Measurements from ENCODE around the gene PROKR1.

PROKR1 gene

DNA sequence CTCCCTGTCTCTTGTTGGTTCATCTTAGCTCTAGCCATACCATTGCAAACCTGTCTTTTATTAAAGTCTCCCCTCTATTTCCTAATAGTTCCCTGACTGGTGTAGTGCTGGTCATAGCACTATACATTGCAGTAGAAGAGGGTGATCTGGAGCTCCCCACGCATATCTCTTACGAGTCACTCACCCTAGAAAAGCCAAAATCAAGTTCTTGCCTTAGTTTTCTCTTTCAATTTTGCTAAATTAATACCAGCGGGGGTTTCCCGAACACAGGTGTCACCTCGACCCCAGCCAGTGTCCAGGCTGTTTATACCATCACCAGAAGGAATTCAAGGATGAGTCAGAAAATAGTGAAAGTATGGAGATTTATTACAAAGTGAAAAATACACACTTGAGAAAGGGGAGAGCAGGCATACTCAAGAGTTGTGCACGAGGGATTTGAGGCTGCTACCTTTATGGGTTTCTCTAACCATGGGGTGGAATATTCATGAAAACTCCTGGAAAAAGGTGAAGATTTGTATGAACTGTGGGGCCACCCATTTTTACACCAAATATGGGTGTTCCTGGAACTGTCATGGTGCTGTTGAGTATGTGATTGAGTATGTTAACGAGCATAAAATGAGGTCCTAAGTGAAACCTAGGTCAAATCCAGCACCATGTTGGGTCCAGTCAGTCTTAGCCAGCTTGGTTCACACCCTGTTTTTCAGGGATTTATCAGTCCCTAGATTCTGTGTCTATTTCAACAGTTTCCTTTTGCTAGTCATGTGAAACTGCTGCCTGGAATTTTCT lies 20.2 kb downstream of the PROKR1 start:
- no peak overlapping the region for H3K4me2 ChIP-seq

DNA sequence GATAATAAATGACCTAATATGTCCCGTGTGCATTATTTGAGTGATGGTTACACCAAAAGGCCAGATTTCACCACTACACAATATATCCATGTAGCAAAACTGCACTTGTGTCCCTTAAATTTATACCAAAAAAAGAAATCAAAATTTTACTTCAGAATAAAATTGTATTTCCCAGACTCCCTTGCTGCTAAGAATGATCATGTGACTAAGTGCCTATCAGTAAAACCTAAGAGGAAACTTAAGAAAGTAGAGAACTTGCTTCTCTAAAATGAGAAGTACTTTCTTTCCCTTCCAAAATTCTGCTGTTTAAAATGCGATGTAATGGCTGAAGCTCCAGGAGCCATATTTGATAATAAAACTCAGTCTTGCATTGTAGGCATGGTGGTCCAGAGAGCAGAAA lies 24.0 kb downstream of the PROKR1 start:
- Histone ChIP-seq H2AFZ (ENCODE audit: low read depth) (no peak overlapping the region), H3K79me2 (ENCODE audit: insufficient read depth, low read depth) (no peaks in the 10 kb centered on the region), H3K4me1 (ENCODE audit: low read depth, poor library complexity, severe bottlenecking) (no peaks in the 10 kb centered on the region), H3K9ac (no peak overlapping the region), H4K20me1 (ENCODE audit: insufficient read depth) (no peaks in the 10 kb centered on the region), H3K27me3 (ENCODE audit: insufficient read depth, low read depth) (no peaks in the 10 kb centered on the region), H3K4me3 (IDR thresholded peaks at IDR 0.05; ENCODE audit: insufficient read depth, low read depth, low read length) (no peak overlapping the region), H3K36me3 (ENCODE audit: insufficient read depth) (no peaks in the 10 kb centered on the region), H3K27ac (no peak overlapping the region), H3K4me2 (no peak overlapping the region)
- TF ChIP-seq, protein P1, sequence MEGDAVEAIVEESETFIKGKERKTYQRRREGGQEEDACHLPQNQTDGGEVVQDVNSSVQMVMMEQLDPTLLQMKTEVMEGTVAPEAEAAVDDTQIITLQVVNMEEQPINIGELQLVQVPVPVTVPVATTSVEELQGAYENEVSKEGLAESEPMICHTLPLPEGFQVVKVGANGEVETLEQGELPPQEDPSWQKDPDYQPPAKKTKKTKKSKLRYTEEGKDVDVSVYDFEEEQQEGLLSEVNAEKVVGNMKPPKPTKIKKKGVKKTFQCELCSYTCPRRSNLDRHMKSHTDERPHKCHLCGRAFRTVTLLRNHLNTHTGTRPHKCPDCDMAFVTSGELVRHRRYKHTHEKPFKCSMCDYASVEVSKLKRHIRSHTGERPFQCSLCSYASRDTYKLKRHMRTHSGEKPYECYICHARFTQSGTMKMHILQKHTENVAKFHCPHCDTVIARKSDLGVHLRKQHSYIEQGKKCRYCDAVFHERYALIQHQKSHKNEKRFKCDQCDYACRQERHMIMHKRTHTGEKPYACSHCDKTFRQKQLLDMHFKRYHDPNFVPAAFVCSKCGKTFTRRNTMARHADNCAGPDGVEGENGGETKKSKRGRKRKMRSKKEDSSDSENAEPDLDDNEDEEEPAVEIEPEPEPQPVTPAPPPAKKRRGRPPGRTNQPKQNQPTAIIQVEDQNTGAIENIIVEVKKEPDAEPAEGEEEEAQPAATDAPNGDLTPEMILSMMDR (conservative IDR thresholded peaks at IDR 0.05; ENCODE audit: low read depth, low read length): no peak

More for the DNA sequence above, 20.2 kb downstream of the PROKR1 start:
- H3K4me1 ChIP-seq (ENCODE audit: low read depth, poor library complexity, severe bottlenecking): no peaks in the 10 kb centered on the region
- no peak overlapping the region for H2AFZ ChIP-seq (ENCODE audit: low read depth)
- H3K79me2 ChIP-seq (ENCODE audit: insufficient read depth, low read depth): no peaks in the 10 kb centered on the region
- TF ChIP-seq, protein P1 (conservative IDR thresholded peaks at IDR 0.05; ENCODE audit: low read depth, low read length): no peak
- no peak overlapping the region for H3K27ac ChIP-seq
- H3K36me3 ChIP-seq (ENCODE audit: insufficient read depth): no peaks in the 10 kb centered on the region
- no peak overlapping the region for H3K4me3 ChIP-seq (IDR thresholded peaks at IDR 0.05; ENCODE audit: insufficient read depth, low read depth, low read length)
- no peaks in the 10 kb centered on the region for H4K20me1 ChIP-seq (ENCODE audit: insufficient read depth)
- no peak overlapping the region for H3K9ac ChIP-seq
- no peaks in the 10 kb centered on the region for H3K27me3 ChIP-seq (ENCODE audit: insufficient read depth, low read depth)

DNA sequence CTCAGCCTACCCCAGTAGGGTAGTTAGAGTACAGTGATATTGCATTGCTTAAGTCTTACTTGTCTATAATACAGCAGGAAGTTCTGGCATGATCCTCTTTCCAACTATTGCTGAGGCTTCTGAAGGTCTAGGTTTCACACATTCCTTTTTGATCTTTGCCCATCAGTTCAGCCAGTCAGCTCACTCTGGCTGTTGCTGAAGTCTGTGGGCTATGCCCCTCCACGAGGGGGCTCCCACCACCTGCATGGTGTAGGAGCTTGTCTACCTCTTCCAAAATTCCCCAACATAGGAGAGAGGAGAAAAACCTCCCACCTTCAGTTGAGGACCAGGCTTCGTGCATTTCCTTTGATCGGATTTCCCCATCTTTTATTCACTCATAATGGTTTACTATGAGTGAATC lies 26.3 kb downstream of the PROKR1 start:
- Histone ChIP-seq H3K4me2 (no peak overlapping the region), H3K27ac (no peak overlapping the region), H3K27me3 (ENCODE audit: insufficient read depth, low read depth) (no peaks in the 10 kb centered on the region), H3K4me3 (IDR thresholded peaks at IDR 0.05; ENCODE audit: insufficient read depth, low read depth, low read length) (no peak overlapping the region), H3K9ac (no peak overlapping the region), H2AFZ (ENCODE audit: low read depth) (no peak overlapping the region), H3K4me1 (ENCODE audit: low read depth, poor library complexity, severe bottlenecking) (no peaks in the 10 kb centered on the region), H3K36me3 (ENCODE audit: insufficient read depth) (no peaks in the 10 kb centered on the region), H3K79me2 (ENCODE audit: insufficient read depth, low read depth) (no peaks in the 10 kb centered on the region), H4K20me1 (ENCODE audit: insufficient read depth) (no peaks in the 10 kb centered on the region)
- TF ChIP-seq, protein P1 (conservative IDR thresholded peaks at IDR 0.05; ENCODE audit: low read depth, low read length): no peak

DNA sequence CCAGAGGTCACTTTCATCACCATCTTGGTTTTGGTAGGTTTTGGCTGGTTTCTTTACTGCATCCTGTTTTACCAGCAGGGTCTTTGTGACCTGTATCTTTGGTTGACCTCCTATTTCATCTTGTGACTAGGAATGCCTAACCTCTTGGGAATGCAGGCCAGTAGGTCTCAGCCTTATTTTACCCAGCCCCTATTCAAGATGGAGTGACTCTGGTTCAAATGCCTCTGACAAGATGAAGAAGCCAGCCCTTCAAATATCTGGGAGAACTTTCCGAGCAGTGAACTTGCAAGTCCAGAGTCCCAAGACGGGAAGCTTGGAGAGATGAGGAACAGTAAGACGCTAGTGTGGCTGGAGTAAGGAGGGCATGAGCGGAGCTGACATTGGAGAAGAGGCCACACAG lies 28.6 kb downstream of the PROKR1 start:
- Histone ChIP-seq H3K4me1 (ENCODE audit: low read depth, poor library complexity, severe bottlenecking) (no peaks in the 10 kb centered on the region), H3K4me2 (no peak overlapping the region), H2AFZ (ENCODE audit: low read depth) (no peak overlapping the region), H4K20me1 (ENCODE audit: insufficient read depth) (no peaks in the 10 kb centered on the region), H3K27ac (no peak overlapping the region), H3K27me3 (ENCODE audit: insufficient read depth, low read depth) (no peaks in the 10 kb centered on the region), H3K79me2 (ENCODE audit: insufficient read depth, low read depth) (no peaks in the 10 kb centered on the region), H3K4me3 (IDR thresholded peaks at IDR 0.05; ENCODE audit: insufficient read depth, low read depth, low read length) (no peak overlapping the region), H3K9ac (no peak overlapping the region), H3K36me3 (ENCODE audit: insufficient read depth) (no peaks in the 10 kb centered on the region)
- TF ChIP-seq, protein P1 (conservative IDR thresholded peaks at IDR 0.05; ENCODE audit: low read depth, low read length): no peak

All from KMS-11 (cell line).